B cell (primary cell): ENCODE measurements around the gene GDF7.

Source experiments
- CTCF ChIP-seq: fragments of 200-600 bp; IDR thresholded peaks from one replicate; pipeline ENCODE4 v1.8.0; 2022; ENCODE audit warnings: antibody characterized with exemption, mild to moderate bottlenecking
- EZH2 ChIP-seq: IDR thresholded peaks from 2 replicates; pipeline ENCODE4 v1.6.1; 2012; ENCODE audit warnings: borderline replicate concordance, low read depth, mild to moderate bottlenecking, moderate library complexity, low read length; ENCODE audit not compliant: insufficient read depth, poor library complexity, severe bottlenecking

GRCh38 chr2:20697322-20697934, 30.5 kb downstream of the GDF7 start:
- TF ChIP-seq CTCF (no peak), EZH2 (no peak)
